ENCODE measurements around the gene EIF4E1B.

DNA sequence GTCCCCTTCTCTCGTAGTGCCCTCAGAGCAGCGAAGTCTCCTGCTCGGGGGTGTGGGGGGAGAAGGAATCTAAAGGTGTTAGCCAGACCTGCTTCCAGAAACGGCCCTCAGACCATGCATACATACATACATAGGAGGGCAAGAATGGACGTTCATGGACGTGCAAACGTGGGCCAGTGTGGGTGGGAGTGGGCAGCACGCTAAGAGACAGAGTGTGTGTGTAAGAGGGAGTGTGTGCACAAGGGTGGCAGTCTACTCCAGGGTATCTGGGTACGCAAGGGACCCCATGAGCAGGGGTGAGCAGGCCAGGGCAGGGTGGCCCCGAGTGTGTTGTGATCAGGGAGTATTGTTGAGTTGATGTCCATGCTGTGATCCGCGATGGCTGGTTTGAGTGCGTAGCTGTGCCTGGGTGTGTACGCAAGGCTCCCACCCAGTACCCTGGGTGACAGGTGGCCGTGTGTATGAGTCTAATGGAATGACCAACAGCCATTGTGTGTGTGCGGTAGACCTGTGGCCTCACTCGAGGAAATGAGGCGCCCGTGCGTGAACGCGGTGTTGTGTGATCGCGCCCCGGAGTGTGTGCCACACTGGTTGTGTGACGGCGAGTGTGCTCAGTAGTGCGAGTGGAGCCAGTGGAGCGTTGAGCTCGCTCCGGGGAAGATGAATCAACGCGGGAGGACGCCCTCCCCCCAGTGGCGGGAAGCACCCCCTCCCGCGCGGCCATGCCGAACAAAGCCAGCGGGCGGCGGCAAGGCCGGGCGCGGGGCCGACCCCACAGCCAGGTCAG lies 21.3 kb upstream of the EIF4E1B start:
- TF ChIP-seq, protein P1, sequence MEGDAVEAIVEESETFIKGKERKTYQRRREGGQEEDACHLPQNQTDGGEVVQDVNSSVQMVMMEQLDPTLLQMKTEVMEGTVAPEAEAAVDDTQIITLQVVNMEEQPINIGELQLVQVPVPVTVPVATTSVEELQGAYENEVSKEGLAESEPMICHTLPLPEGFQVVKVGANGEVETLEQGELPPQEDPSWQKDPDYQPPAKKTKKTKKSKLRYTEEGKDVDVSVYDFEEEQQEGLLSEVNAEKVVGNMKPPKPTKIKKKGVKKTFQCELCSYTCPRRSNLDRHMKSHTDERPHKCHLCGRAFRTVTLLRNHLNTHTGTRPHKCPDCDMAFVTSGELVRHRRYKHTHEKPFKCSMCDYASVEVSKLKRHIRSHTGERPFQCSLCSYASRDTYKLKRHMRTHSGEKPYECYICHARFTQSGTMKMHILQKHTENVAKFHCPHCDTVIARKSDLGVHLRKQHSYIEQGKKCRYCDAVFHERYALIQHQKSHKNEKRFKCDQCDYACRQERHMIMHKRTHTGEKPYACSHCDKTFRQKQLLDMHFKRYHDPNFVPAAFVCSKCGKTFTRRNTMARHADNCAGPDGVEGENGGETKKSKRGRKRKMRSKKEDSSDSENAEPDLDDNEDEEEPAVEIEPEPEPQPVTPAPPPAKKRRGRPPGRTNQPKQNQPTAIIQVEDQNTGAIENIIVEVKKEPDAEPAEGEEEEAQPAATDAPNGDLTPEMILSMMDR (conservative IDR thresholded peaks at IDR 0.05; ENCODE audit: low read depth, low read length), result no peak
- TF ChIP-seq EZH2 (IDR thresholded peaks at IDR 0.05; ENCODE audit: borderline replicate concordance, low read depth, low read length, poor library complexity, severe bottlenecking), result no peak
